Umbilical cord (tissue), 2 donors: ENCODE measurements around the gene MORN1. TPM values are rescaled to one million over a fixed set of nuclear protein-coding genes. Genes with fewer than 3 reads are reported as not detected.

Source experiments
- DNase-seq: peaks from one replicate; pipeline ENCODE4 v3.0.0-alpha.2; 2015; ENCODE audit warnings: low spot score
- total RNA-seq: library from RNA; depleted of rRNA; stranded (reverse); fragments of >200 nt; gene quantifications from one replicate; pipeline ENCODE4 v1.2.3, GENCODE V29; 2014; ENCODE audit warnings: low replicate concordance; ENCODE audit not compliant: insufficient read depth

The MORN1 gene
- total RNA-seq, 1 donor from 2014 or later = 8.4 TPM

DNA sequence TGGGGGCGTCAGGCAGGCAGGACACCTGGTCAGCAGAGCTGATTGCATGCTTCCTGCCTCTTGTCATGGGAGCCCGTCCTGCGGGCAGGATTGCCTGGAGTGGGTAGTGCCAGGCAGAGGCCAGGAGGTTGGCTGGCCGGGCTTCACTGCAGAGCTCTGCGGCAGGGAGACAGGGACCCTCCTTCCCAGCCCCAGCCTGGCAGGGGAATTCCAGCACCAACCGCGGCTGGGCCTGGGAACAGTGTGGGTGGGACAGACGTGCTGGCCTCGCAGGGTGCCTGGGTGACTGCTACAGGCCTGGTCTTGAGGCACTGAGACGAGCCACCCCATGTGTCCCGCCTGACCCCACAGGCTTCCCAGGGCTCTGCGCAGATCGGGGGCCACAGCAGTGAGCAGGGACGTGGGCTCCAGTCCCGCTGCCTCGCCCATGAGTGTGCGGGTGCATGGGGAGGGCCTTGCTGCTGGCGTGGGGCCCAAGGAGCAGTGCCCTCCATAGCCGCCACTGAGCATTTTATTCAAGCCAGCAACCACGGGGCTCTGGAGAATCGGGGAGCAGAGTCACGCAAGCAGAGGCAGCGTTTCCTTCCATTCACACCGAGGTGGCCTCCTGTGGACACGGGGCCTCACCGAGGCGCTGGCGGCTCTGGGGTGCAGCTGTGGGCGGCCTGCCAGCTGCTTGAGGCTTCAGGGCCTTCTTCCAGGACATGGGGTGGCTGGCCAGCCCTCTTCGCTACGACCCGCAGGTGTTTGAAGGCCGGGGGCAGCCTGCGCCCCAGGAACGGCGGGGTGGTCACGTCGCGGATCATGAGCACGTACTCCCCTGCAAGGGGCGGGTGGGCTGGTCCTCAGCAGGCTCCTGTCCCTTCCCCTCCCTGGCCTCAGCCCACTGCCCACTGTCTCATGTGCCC is 70.3 kb downstream of the MORN1 start:
- peak; percentile 55 for DNase-seq

DNA sequence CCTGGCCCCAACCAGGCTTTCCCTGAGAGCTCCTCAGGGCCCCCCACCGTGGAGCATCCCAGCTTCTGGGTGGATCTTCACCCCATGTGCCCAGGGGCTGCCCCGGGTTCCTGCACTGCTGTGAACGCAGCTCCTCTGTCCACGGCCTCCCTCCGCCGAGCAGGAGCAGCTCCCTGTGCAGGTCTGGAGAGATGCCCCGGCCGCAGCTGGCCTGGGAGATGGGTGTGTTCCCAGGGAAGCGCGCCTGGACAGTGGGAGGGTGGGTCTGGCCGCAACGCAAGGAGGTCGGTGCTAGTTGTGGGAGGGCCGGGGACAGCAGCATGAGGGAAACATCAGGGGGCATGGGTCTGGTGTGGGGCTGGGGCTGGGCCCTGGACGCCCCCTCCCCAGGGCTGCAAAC is 71.3 kb downstream of the MORN1 start:
- peak; percentile 73 for DNase-seq

DNA sequence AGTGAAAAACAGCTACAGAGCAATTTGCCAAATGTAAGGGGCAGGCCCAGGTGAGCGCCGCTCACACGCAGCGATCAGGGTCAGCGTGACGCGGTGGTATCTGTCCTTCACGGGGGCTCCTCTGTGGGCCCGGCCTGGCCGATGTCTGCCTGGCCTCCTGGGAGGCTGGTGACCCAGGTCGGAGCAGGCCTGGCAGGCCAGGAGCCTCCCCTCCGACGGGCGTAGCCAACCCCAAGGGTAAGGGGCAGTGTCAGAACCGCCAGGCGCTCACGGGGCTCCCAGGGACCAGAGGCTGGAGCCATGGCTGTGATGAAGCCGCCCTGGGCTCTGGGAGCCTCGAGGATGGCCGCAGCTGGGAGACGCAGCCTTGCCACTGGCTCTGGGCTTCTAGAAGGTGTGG is 72.1 kb downstream of the MORN1 start:
- DNase-seq = no peak

DNA sequence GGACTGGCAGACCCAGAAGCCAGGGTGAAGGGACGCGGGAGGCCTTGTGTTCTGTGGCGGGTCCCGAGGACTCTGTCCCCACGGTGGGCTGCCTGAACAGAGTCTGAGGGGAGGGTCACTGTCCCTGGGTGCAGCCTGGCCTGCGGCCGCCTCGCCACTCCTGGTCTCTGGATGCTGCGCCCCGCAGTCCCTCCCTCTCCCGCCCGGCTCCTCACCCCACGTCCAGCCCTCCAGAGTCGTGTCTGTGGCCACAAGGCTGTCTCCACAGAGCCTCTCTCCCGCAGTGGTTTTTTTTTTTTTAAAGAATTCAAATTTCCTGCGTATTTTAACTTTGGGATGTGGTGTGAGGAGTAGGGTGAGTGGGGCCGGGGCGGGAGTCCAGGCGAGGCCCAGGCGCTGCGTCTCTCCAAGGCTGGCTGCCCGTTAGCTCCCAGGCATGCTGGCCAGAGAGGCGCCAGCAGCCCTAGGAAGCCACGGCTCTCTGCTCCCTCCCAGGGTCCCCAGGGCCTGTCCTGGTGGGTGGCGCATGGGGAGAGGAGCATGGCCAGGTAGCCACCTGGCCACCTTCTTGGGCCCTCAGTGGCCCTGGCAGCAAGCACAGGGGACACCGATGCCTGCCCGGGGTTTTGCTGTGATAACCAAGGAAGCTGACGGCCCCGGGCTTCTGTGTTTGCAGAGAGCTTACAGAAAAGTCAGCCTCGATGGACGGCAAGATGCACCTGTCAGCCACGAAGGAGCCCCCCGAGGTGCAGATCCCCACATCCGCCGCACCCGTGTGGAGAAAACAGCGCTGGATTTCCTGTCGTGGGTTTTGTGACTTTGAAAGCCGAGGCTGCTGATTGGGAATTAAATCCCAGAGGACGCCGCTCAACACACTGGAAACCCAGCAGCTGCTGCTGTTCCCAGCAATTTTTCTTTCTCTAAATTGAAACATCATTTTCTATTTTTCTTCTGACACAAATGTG is 72.8 kb downstream of the MORN1 start:
- DNase-seq = peak; percentile 31

DNA sequence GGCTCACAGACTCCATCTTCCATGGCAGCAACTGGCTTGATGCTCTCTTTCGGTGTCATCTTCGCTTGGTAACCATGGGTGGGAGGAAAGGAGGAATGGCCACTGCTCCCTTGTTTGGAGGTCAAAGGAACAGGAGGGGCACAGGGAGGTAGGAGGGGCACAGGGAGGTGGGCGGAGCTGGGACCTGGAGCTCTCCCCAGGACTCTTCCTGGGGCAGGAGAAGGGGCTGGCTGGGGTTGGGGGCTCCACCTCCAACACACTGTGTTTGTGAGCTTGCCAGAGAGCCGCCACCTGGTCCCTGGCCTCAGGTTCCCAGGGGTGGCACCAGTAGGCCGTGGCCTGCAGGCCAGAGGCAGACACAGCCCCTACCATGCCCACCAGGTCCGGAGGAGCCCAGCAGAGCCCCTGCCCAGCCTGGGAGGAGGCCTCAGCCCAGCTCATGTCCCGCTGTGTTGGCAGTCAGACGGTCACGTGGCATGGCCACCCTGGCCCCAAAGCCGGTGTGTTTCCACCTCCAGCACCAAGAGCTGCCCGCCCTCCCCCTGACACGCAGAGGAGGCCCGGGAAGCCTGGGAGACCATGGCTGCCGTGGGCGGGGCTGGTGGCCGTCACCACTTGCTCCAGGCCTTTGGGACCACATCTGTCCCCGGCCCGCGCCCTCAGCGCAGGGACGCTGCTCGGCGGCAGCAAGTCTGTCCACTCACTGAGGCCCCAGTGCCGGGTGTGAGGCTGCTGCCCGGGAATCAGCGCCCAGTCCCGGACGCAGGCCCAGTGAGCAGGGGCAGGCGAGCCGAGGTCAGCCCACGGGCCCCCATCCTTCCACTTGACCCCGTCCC is 73.9 kb downstream of the MORN1 start:
- no peak for DNase-seq

DNA sequence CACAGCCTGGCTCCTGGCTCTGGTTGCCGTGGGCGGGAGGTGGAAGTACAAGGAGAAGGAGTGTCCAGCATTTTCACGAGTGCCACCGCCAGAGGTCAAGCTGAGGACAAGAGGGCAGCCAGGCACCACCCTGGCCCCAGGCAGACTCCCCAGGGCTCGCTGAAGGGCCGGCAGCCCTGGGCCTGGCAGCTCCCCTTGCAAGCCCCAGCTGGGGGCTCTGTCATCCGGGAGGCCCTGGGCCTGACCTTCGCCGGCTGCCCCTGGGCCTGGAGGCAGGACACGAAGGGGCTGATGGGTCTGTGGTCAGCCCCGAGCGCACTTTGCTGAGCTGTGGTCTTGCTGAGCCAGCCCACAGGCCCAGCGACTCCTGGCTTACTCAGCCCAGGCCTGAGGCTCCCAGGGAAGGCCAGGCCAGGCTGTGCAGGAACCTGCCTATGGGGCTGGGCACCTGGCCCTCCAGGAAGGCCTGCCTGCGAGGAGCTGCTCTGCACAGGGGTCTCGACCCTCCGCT is 74.8 kb downstream of the MORN1 start:
- no peak for DNase-seq

DNA sequence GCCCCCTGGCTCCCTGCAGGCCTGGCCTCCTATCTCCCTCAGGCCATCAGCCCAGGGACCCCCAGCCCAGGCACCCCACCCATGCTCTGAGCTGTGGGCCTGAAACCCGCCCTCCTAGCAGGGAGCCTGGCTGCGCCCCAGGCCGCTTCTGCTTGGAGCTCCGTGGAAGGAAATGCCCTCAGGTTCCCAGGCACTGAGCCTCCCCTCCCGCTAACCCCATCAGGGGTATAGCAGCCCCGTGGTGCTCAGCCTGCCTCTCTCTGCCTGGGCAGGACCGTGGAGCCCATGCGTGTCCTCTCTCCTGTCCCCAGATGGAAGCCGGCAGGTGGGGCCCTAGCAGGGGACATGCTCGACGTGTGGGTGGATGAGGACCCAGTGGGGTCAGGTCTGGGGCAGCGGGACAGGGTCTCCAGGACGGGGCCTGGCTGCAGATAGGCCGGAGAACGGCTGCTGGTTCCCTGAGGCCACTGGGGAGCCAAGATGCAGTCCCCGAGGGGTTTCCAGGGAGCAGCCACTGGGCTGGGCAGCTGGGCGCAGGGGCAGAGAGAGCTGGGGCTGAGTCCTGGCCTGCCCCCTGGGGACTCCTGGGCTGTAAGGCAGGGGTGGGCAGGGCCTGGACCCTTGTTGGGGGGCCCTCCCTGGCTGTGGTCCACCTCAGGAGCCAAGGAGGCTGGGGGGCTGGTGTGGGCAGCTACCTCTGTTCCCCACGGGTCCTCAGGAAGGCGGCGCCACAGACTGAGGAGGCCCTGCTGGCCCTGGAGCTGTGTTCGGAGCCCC is 75.5 kb downstream of the MORN1 start:
- peak; percentile 35 for DNase-seq

DNA sequence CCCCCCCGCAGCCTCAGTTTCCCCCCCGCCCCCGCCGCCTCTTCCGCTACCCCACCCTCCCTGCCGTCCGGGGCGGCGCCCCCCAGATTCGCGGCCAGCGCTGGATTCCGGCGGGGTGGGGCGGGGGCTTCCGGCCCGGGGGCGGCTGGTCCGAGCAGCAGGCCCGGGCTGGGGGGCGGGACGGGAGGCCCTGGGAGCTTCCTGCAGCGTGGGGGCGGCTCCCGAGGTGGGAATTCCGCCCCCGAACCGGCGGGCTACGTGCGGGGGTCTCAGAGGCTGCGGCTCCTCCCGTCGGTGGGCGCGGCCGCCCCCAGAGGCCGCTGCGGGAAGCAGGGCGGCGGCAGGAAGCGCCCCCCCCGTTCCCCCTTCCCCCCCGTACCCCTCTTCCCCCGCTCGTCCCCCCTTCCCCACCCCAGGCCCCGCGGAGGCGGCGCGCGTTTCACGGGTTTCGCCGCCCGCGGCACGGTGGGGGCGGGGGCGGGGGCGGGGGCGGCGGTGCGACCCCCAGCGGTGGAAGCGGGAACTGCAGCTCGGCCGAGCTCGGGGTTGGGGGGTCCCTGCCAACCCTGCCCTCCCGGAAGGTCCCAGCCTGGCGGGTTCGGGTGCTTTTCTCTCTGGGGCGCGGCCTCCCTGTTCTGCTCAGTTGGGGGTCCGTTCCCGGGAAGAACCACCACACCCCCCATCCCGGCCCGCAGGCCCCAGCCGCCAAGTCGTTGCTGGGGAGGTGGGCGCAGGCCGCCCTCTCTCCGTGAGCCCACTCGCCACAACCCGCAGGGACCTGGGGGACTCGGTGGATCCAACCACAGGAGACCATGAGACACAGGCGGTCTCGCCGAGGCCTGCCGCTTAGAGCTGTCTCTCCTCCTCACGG is 76.3 kb downstream of the MORN1 start:
- peak; percentile 87 for DNase-seq

DNA sequence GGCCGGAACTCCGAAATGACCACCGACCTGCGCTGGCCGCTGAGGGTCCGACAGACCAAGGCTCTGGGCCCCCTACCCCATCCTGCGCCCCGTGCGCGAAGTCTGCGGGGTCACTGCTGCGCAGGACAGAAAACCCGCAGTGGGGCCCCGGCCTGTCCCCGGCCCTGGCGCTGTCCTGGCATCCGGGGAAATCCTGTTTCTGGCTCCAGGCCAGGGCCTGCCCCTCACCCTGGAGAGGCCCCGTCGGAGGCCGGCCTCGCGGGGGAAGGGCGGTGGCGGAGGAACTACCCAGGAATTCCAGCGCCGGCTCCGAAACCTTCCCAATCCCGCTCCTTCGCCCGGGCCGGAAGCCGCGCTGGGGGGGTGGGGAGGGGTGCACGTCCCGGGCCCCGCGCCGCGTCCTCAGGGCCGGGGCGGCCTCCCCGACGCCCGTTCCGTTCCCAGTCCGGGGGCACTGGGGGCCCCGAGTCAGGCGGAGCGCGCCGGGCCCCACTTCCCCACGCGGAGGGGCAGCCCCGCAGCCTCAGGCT is 77.0 kb downstream of the MORN1 start:
- DNase-seq = peak; percentile 89

DNA sequence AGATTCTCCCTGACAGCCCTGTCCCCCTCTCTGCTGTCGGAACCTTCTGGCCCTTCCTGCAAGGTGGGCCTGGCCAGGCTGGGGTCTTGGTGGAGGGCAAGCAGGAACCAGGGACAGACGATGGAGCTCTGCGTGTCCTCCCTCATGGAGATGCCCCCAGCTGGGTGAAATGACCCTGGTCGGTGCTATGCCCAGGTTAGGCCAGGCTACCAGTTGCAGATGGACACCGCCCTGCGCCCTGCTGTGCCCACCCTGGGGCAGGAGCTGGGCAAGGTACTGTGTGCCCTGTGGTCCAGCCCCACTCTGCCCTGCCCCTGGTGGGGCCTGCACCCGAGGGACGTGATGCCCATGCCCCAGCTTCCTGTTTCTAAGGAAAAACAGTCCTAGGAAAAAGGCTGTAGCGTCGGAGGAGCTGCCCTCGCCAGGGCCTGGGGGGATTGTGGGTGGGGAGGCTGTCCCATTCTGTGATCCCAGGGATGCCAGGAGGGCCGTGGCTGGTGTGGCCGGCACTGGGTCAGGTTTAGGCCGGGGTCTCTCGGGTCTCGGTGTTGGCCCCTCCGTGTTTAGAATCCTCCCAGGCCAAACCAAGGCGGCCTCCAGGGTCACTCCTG is 77.6 kb downstream of the MORN1 start:
- DNase-seq = no peak

DNA sequence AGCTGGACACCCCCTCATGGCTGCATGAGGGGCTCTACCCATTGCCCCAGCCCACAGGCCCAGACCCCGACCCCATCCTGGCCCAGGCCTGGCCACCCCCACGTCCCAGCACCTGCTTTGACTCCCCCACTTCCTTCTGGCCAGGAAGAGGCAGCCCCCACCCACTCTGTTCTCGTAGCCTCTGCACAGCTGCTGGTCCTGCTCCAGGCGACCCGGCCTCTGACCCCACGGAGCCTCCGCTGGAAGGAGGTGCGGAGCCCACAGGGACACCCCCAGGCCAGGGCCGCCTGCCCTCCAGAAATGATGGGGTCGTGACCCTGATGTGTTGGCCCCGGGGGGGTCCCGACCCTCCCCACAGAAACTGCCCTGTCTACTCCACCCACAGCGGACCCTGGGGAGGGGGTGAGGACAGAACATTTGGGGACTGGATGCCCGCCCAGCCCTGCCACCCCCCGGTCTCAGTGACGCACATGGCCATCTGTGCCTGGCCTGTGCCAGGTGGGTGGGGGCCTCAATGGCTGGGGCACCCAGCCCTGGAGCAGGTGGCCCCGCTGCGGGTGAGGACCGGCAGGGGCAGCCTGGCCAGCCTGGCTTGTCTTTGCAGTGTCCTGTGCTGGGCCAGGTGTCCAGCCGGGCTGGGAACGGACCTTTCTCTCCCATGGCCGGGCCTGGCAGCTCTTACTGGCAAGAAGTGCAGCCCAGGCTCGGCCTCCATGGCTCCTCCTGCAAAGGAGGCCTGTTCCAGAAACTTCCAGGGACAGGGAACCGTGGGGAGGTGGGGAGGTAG is 78.6 kb downstream of the MORN1 start:
- DNase-seq = no peak

DNA sequence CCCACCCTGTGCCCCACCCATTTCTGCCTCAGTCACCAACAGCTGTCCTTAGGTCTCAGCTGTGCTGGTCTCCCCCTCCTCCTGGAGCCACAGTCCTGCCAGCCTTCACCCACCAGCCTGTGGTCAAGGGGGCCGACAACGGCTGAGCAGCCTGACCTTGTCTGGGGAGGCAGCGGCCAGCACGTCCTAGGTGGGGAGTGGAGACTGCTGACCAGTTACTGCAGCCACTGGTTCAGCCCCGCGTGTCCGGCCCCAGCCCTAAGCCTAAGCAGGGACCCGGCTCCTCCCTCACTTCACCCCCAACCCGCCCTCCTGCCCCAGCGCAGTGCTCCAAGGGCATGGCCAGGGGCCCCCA is 79.2 kb downstream of the MORN1 start:
- no peak for DNase-seq

DNA sequence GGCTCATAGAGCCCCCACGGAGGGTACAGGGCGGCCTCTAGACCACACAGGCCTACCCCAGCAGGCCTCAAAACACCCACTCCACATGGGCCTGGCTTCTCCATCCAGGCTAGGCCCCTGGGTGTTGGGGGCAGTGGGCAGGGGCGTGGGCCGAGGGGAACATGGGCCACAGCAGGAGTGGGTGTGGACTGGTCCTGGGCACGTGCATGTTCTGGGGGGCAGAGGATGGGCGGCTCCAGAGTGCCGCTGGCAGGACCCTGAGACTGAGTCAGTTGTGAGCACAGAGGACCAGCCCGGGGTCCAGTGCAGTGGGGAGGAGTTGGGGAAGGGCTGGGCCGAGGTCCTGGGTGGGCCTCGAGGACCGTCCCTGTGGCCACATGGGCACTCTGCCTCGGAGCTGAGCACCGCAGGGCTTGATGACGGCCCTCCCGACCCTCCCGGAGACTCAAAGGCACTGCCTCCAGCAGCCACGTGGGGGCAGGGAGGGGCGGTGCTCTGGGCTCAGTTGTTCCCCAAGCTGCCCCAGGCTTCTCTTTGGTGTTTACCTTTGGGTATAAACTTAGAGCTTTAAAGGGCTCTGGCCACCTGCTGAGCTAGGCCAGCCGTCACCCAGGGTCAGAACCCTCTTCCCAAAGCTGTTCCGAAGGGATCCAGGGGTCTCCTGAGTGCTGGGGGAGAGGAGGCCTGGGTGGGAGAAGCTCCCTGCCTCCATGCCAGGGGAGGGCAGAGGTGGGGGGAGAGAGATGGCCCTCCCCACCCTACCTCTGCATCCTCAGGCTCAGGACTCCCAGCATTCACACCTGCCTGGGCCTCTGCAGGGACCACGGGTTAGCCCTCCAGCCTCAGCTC is 79.9 kb downstream of the MORN1 start:
- DNase-seq = peak; percentile 68

DNA sequence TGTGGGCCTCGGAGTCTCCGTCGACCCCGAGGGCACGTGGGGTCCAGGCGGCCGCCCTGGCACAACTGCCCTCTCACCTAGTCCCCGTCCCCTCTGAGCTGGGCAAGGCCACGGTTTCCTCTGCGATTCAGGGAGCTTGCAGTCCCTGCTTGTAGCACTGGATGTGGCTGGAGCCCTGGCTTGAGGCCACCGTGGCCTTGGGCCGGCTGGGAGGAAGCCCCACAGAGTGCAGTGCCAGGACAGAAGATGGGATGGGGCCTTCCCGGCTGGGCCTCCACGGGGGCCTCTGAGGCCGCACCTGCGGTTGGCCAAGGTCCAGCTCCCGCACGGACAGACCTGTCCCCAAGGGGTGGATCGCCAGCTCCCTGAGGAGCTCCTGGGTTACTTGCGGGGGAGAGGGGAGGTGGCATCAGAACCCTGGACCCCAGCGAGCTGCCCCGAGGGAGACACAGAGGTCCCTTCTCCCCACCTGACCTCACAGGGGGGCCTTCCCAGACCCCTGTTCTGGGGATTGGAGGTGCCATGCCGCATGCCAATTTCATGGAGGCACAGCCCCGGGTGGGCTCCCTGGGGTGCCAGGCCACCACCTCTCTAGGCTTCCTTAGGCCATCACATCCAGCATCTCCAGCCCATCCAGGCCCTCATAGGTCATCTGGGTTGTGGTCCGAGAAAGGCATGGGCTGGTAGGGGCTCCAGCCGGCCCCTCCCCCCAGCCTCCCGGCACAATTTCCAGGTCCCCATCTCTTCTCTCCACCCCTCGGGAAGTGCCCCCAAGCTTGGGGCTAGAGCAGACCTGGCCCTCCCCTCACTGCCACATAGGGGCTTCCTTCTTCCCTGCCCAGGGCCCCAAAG is 80.8 kb downstream of the MORN1 start:
- no peak for DNase-seq

DNA sequence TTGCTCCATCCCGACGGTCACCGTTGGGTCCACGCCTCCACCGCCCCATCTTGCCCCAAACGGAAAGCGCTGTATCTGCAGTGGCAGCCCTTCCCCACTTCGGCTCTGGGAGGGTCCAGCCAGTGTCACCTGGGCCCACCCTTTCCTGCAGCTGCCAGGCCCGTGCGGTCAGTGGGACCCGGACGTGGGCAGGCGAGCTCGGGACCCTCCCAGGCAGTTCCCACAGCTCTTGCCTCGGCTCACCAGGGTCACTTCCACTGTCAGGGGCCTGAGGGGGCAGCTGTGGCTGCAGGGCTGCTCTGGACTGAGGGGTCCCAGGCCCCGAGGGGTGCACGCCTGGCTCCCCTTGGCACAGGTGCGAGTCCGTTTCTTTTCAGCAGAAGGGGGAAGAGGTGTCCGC is 82.5 kb downstream of the MORN1 start:
- DNase-seq = no peak

DNA sequence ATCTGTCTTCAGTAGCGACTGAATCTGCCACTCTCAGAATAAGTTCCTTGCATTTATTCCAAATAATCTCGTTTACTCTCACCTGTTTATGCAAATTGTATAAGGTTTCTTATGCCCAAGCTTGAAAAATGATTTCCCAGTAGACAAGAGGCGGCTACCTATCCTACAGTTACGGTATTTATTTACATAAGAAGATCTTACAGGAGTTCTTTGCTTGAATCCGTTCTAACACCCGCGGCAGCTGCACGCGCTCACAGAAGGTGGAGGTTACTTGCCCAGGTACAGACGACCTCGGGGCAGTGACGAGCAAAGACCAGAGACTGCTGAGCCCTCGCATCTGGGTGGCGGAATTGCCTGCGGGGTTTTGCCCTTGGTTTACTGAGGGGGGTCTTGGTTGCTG is 83.4 kb downstream of the MORN1 start:
- DNase-seq = no peak
